GM12891 (cell line): ENCODE measurements around the gene TENM4.

Experiments
- POLR2A ChIP-seq: IDR thresholded peaks from 2 replicates; pipeline ENCODE4 v1.6.1; 2011; ENCODE audit warnings: low read depth, low read length, control low read depth
- POLR2AphosphoS5 ChIP-seq: IDR thresholded peaks from 2 replicates; pipeline ENCODE4 v1.6.1; 2011; ENCODE audit warnings: low read depth, low read length, control low read depth

DNA sequence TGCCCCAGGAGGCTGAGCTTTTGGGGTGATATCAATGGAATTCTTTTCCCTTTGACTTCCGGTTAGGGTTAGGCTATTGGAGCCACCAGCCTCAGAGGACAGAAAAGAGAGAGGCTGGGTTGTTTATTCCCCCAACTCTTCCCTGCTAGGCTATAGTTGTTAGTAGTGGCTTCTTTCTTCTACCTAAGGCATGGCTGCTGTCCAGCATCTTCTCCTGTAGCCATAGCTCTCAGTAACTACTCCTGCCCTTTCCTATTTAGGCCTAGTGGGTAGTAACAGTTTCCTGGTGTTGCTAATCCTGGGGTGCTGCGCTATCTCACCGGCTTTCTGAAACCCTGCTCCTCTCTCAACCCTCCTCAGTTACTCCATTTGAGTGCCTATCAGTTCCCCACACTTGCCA lies 184.9 kb downstream of the TENM4 start:
- TF ChIP-seq POLR2AphosphoS5: no peak
- no peak for TF ChIP-seq POLR2A
